Cardiac septum (tissue), 1 donor: ENCODE results near the gene YBX2. TPM values are rescaled to one million over a fixed set of nuclear protein-coding genes. Genes with fewer than 3 reads are reported as not detected.
A peak's percentile ranks its signal among the peaks of the same experiment; 100 is the strongest.

Source experiments
- DNase-seq: peaks from one replicate; pipeline ENCODE4 v3.0.0-alpha.2; 2020; ENCODE audit warnings: low spot score
- intact Hi-C: fragments of 100-400 bp; cut with DNase I; formaldehyde crosslinking; loops from one replicate; pipeline ENCODE4 v1.14.0; 2022
- total RNA-seq: library from RNA; stranded (reverse); fragmentation: NEBNext Ultra II Directional; extraction: Animal tissue kit (Norgen Biotek cat#: 25700); gene quantifications from one replicate; pipeline ENCODE4 v1.2.1, GENCODE V29; 2021
- donor health status: DM: no; HTN: no; CAD: no.

YBX2 gene
- total RNA-seq, 1 donor from 2014 or later: 1.2 TPM

DNA sequence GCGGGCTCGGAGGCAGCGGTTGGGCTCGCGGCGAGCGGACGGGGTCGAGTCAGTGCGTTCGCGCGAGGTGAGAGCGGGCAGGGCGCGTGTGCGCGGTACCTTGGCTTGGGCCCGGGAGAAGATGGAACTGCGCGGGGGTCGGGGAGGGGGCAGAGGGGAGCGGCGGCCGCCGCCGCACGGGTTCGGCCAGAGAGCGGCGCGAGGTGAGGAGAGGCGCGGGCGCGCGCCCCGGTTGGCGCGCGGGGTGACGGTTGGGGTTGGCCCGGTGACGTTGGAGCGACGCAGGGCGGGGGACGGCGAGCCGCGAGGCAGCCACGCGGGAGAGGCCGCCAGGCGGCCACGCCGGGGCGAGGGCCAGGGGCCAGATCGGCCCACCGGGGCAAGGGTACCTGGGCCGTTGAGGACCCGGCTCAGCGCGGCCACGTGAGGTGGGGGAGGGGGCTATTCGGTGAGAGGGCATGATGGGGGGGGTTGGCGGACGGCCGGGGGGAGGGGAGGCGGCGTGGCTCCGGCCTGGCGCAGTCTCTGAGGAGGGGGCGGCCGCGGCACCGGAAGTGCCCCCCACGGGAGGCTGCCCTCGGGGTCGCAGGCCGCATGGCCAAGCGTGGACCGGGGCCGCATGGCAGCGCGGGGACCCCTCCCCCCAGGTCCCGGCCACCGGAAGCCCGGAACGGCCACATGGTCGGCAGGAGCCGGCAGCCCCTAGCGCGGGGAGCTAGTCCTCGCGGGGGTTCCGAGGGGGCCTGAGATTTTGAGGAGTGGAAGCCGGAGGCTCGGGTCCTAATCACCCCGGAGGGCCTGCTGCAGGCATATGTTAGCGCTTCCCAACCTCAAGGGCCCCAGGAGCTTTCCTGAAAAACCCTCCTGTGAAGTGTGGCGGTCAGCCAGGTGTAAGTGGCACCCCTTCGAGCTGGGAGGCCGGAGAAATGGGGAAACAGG is 13.5 kb upstream of the YBX2 start:
- intact Hi-C loops: loop anchor here (2.0 to 5.0 kb wide), 3 partner anchors 21 to 71 kb away; partner anchors contain the start of genes NEURL4 and PHF23

DNA sequence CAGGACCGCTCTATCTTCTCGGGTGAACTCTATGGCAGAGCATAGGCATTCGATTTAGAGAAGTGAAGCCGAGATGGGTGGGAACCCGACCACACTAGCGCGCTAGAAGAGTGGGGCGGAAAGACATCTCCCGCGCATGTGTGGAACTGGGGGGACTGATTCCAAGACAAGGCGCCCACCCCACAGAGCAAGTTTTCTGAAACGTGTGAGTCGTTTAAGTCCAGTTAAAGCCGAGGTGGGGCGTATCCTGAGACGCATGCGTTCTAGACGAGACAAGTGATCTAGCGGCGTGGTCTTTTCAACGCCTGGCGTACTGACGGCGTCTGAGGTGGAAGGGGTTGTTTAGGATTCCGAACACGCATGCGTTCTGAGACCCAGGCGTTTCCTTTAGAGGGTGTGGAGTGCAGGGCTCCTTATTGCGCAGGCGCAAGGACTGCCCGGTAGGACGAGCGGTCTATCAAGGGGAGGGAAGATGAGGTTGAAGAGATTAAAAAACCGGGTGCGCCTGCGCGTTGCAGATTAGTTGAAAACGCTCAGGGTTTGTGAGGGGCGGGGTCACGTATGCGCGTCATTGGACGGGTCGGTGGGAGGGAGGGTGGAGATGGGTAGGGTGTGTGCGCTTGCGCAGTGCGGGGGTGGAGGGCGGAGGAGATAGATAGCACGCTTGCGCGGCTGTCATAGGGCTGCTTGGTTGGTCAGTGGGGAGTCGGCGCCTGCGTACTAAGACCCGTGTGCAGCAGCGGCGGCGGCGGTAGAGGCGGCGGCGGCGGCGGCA is 12.7 kb upstream of the YBX2 start, which contains the start of gene EIF5A:
Gene EIF5A (plus strand): TSS at position 718 of the 775 bp plus-strand sequence. CDS start 2,008 bp downstream, outside the sequence.
- peak; percentile 100 for DNase-seq
- intact Hi-C loops: loop anchor here (5.0 kb wide), 2 partner anchors 40 to 70 kb away; partner anchors contain the start of gene PHF23

More for the DNA sequence above, 13.5 kb upstream of the YBX2 start:
- peak; percentile 80 for DNase-seq

DNA sequence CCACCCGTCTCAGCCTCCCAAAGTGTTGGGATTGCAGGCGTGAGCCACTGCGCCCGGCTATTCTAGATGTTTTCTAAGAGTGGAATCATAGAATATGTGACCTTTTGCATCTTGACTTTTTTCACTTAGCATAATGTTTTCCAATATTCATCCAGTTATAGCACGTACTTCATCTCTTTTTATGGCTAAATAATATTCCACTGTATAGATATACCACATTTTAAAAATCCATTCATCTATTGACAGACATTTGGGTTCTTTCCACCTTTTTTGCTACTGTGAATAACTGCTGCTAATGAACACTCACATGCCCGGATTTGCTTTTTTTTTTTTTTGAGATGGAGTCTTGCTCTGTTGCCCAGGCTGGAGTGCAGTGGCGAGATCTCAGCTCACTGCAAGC is 9.7 kb upstream of the YBX2 start:
- no peak for DNase-seq
- intact Hi-C loops: no loop called here

DNA sequence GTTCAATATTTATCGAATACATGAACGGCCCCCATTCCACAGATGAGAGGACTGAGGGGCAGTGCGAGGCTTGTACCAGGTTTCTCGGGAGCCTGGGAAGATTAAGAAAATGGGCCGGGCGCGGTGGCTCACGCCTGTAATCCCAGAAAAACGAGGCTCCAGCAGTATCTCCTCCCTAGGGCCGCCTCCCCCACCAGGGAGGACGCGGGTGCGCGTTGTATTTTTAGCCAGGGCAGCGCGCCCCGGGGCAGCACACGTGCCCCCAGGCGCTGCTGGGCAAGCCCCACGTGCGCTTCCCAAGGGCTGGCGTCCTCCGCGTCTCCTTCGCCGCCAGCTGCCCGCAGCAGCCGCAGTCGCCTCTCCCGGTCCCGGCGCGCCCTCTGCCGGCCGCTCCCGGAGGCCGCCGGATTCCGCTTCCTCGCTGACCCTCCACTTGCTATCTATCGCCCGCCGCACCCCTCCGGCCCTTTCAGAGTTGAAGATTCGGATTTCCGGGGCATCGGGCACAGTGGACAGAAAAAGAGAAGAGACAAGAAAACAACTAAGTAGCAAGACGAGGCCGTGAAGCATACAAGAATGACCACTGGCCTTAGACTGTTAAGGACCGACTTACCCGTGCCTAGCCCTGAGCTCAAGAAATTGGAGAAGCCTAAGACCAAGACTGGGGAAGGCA is 1.9 kb upstream of the YBX2 start:
- intact Hi-C loops: loop anchor here (1.0 to 5.0 kb wide), 2 partner anchors 16 to 249 kb away; no protein-coding TSS in a partner anchor
- peak; percentile 92 for DNase-seq

DNA sequence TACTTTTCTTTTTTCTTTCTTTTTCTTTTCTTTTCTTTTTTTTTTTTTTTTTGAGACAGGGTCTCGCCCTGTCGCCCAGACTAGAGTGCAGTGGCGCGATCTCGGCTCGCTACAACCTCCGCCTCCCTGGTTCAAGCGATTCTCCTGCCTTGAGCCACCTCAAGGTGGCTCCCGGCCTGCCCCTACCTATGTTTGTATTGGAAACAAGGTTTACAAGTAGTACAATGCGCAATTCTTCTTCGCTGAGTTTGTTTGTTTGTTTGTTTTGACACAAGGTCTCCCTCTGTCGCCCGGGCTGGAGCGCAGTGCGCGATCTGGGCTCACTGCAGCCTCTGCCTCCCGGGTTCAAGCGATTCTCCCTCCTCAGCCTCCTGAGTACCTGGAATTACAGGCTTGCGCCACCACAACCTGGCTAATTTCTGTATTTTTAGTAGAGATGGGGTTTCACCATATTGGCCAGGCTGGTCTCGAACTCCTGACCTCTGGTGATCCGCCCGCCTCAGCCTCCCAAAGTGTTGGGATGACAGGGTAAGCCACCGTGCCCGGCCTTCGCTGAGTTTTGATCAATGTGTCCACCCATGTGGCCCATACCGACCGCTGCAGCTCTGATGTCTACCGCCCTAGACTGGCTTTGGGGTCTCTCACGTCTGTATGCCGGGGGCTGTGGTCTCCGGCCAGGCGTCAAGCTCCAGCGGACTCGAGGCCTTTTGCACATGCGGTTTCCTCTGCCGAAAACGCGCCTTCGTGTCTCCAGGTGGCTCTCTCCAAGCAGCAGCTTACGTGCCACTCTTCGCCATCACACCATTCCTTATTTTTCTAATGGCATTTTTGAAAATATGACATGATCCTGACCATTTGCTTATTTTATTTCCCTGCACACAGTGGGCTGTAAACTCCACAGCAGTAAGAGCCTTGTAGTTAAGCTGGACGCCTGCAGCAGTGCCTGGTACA is 1.1 kb upstream of the YBX2 start:
- DNase-seq: no peak
- intact Hi-C loops: loop anchor here (1.0 to 5.0 kb wide), 2 partner anchors 15 to 248 kb away; no protein-coding TSS in a partner anchor

DNA sequence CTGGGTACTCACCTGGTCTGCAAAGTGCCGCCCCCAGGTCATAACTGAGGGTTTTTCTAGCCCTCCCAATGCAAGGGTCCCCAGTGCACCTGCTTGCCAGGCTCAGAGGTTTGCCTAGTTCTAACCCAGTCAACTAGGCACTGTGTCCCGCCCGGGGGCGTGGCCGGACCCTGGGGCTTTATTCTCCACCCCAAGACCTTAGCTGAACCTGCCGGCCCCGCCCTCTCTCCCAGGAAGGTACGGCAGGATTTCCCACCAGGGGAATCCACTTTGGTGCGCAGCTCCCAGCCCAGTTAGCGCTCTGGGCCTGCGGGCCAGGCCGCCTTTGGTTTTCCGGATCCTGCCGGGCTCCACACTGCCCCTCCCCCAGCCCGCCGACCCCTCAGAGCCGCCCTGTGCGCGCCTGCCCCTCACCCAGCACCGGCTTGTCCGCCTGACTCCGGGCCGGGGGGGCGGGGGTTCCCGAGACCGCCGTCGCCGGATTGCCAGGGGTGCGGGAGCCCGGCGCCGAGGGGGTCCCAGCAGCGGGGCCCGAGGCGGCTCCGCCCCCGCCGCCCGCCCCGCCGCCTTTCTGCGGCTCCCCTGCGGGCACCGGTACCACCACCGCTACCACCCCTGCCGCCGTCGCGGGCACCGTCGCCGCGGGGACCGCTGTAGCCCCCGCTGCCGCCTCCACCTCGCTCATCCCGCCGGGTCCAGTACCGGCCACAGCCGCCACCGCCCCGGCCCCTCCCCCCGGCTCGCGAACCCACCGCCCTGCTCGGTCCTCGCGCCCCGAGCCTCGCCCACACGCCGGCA is 424 bp downstream of the YBX2 start:
- intact Hi-C loops: no loop called here
- no peak for DNase-seq

DNA sequence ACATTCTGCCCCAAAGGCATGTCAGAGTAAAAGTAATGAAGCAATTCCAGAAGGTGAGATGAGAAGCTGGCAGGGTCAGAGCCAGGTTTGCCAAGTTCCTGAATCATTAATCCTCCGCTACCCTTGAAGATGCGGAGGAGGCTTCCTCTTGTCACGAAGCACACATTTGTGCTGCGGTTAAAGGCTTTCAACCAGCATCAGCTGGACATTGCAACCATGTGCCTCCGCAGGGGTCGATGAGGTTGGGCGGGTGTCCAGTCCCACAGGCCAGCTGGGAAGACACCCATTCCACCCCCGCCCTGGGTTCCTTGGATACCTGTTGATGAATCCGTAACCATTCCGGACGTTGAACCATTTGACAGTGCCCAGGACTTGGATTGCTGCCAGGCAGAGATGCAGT is 1.3 kb downstream of the YBX2 start:
- no peak for DNase-seq
- intact Hi-C loops: no loop called here

DNA sequence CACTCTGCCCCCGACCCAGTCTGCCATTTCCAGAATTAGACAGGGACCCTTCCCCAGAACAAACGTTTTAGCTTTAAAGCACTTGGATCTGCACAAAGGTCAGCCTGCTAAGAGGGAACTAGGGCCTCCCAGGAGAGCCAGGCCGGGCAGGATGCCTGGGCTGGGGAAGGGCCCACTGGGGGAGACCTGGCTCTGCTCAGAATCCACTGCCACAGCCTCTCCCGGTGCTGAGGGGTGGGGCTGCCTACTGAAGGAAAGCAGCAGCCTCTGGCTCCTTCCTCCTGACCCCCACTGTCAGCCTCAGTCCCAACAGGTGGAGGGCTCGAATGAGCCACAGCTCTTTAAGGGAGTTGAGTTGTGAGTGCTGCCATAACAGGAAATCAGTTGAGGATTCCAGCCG is 1.7 kb downstream of the YBX2 start:
- no peak for DNase-seq
- intact Hi-C loops: no loop called here

DNA sequence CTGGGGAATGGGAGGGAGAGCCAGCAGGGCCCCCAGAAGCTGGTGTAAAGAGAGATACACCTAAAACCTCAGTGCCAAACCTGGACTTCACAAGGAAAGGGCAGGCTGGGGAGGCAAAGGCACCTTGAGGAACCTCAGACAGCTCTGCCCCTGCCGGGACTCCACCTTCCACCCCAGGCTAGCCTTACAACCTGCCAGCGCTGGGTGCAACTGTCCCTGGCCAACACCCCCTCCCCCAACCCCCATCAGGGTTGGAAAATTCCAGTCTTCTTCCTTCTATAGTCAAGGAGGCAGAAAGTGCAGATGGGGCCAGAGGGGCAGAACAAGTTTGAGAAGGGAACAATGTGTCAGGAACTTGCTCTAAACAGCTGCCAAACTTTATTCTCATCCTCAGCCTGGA is 2.2 kb downstream of the YBX2 start:
- intact Hi-C loops: no loop called here
- no peak for DNase-seq

DNA sequence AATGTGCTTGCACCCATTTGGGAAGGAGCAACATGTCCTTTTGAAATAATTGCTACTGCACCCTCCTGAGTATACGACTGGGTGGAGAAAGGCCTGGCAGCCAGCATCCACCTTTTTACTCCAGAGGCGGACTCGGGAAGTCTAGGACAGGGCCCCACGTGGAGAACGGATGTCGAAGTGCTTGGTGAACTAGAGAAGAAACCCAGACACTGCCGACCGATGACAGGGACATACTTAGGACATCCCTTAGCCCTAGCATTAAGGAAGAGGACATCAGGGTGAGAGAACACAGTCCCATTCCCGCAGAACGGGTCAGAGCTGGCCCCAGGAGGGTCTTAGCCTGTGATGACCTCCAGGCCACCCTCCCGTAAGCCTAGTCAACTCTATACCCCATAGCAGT is 3.8 kb downstream of the YBX2 start:
- intact Hi-C loops: no loop called here
- no peak for DNase-seq

DNA sequence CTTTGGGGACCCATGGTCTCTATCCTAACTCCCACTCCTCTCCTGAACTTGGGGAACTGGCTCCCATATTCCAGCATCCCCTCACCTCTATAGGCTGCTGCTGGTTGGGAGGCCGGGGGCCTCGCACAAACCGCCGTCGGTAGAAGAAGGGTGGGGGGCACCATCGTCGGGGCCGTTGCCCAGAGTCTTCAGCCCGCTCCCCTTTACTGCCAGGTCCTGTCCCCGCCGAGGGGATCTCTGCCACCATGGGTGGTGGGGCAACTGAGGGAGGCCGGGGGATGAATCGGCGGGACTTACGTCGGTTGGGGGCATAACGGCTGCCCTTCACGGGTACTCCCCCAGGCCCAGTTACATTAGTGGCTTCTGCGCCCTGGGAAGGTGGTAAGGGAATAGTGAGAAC is 4.3 kb downstream of the YBX2 start:
- no peak for DNase-seq
- intact Hi-C loops: no loop called here

DNA sequence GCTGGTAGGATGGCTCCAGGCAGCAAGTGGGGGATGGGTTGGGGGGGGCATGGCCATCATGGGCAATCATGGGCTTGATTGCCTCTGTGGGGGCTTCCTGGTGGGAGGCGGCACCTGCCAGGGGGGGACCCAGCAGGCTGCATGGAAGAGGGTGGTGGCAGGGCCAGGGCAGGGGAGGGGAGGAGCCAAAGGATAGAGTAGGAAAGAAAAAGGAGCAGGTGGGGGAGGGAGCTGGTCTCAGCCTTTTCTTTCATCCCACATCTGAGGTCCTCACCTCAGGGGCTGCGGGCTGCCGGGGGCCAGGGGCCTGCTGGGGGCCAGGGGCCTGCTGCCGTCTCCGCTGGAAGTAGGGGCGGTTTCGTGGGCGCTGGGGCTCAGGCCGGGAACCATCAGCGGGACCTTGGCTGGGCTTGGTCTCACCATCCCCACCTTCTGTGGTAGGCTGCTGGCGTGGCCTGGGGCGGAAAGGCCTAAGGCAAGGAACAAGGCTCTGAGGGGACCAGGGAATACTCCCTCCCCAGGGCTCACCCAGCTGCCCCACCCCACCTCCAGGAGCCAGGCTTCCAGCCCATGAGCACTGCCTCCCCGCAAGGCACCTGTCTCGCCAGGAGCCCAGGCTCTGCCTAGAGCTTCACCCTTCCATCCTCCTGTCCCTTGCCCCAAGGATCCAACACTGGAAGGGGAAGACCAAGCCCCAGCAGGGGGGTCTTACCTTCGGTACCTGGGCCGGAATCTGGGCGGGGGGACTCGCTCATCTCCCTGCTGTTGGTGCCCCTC is 5.0 kb downstream of the YBX2 start:
- intact Hi-C loops: no loop called here
- DNase-seq: no peak

DNA sequence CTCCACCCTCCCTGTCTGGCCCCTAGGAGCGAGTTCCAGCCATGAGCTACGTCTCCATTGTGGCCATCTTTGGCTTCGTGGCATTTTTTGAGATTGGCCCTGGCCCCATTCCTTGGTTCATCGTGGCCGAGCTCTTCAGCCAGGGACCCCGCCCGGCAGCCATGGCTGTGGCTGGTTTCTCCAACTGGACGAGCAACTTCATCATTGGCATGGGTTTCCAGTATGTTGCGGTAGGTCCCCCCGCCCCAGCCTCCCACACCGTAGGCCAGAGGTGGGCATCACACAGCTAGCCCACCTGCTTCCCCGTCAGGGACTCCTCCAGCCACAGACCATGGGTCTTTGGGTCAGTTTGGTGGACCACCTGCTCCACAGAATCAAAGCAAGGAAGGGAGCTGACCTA is 8.8 kb downstream of the YBX2 start:
- DNase-seq: peak; percentile 63
- intact Hi-C loops: no loop called here

DNA sequence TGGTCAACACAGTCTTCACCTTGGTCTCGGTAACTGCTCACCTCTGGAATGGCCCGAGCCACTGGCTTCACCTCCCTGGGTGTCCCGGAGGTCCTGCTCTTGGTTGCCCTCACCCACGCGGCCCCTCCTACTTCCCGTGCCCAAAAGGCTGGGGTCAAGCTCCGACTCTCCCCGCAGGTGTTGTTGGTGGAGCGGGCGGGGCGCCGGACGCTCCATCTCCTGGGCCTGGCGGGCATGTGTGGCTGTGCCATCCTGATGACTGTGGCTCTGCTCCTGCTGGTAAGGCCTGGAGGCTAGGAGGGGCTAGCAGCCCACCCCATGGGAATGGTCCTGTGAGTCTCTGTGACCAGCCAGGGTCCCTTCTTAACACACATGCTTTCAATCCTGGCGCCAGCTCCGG is 9.5 kb downstream of the YBX2 start:
- intact Hi-C loops: no loop called here
- no peak for DNase-seq

DNA sequence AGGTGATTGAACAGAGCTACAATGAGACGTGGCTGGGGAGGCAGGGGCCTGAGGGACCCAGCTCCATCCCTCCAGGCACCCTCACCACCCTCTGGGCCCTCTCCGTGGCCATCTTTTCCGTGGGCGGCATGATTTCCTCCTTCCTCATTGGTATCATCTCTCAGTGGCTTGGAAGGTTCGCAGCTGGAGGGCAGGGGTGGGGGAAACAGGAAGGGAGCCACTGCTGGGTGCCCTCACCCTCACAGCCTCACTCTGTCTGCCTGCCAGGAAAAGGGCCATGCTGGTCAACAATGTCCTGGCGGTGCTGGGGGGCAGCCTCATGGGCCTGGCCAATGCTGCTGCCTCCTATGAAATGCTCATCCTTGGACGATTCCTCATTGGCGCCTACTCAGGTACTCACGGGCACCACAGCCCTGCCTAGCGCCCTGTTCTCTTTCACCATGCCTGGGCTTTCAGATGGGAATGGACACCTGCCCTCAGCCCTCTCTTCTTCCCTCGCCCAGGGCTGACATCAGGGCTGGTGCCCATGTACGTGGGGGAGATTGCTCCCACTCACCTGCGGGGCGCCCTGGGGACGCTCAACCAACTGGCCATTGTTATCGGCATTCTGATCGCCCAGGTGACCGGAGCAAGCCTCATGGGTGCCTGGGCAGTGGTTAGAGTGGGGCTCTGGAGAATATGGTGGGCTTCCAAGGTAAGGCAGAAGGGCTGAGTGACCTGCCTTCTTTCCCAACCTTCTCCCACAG is 10.8 kb downstream of the YBX2 start:
- intact Hi-C loops: no loop called here
- DNase-seq: no peak

DNA sequence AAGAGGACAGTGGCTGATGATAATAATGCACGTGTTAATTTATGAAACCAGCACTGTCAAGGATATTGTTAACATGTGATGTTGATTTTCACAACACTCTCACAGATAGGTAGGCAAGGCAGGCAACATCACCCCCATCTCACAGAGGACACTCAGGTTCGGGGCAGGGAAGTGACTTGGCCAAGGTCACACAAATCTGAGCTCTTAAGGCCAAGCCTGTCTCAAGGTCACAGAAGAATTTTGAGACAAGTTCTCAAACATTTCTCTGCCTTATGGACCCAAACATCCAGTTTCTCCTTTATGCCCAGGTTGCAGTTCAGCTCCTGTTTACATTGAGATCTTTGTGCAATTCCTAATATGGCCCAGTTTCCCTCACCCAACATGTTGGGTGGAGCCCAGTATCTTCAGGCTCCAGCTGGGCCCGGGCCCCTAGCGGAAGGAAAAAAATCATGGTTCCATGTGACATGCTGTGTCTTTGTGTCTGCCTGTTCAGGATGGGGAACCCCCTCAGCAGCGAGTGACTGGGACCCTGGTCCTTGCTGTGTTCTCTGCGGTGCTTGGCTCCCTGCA is 11.6 kb downstream of the YBX2 start:
- DNase-seq: no peak
- intact Hi-C loops: no loop called here
